HCT116 (cell line): ENCODE results near the gene AFDN. TPM values are rescaled to one million over a fixed set of nuclear protein-coding genes. Genes with fewer than 3 reads are reported as not detected.

Experiments used
- ATAC-seq: fragments of 200-7000 bp; cut with Tn5 transposase; 2 replicates; pipeline ENCODE4 v1.9.1; 2020; ENCODE audit warnings: mild to moderate bottlenecking, moderate library complexity
- BruUV-seq: library from RNA; stranded (reverse); fragments of 400-500 nt; replicated peaks from 2 replicates; lab custom pipeline; 2021; lab: Mats Ljungman, UMichigan
- CTCF ChIA-PET: fragments of 300-600 bp; sonication (Branson Sonifier 250); formaldehyde crosslinking; loops from one replicate; lab custom pipeline; 2021; ENCODE audit warnings: antibody characterized with exemption; lab: Charles Lee
- POLR2A ChIA-PET: fragments of 300-600, 350-600 bp; sonication (Branson Sonifier 250); formaldehyde crosslinking; loops from one replicate; lab custom pipeline; 2021; ENCODE audit warnings: antibody characterized with exemption; lab: Charles Lee
- RAD21 ChIA-PET, 2 experiments: fragments of 300-600 bp; sonication (Branson Sonifier 250); formaldehyde crosslinking; loops; one replicate each; lab custom pipeline; 2023; ENCODE audit warnings: low total read pairs in 2 of 2; ENCODE audit not compliant: uncharacterized antibody in 2 of 2, unreplicated experiment in 2 of 2, low non-redundant PET in 1 of 2; lab: Charles Lee
- DNase-seq: peaks from one replicate; pipeline ENCODE4 v3.0.0-alpha.2; 2010; ENCODE audit warnings: low read depth, low spot score
- H2AFZ ChIP-seq: fragments of 200-600 bp; shearing (Covaris generic), sonication (generic); 2 replicates; pipeline ENCODE4 v1.6.1; 2017; ENCODE audit warnings: low read depth, mixed run types, mixed read lengths, antibody characterized with exemption, low read length; ENCODE audit not compliant: poor library complexity, severe bottlenecking
- H3K27ac ChIP-seq: 2 replicates; pipeline ENCODE4 v1.5.1; 2012; ENCODE audit warnings: low read depth, low read length
- H3K27me3 ChIP-seq: fragments of 200-600 bp; sonication (generic); 2 replicates; pipeline ENCODE4 v1.6.1; 2016; ENCODE audit warnings: mixed run types, low read length, mixed read lengths; ENCODE audit not compliant: insufficient read depth
- H3K36me3 ChIP-seq, 2 experiments: fragments of 200-500 bp in 1 of 2; fragments of 200-600 bp in 1 of 2; sonication (Bioruptor generic) in 1 of 2; sonication (generic) in 1 of 2; 2 replicates each; pipeline versions ENCODE4 v1.5.1 to v1.6.1; 2014 to 2016; ENCODE audit warnings: low read length in 2 of 2, inconsistent platforms in 1 of 2, mixed read lengths in 1 of 2, mixed run types in 1 of 2; ENCODE audit not compliant: insufficient read depth in 2 of 2, control insufficient read depth in 1 of 2
- H3K4me1 ChIP-seq, 2 experiments: fragments of 200-600 bp in 1 of 2; sonication (generic) in 1 of 2; 2 replicates each; pipeline versions ENCODE4 v1.5.1 to v1.6.1; 2012 to 2017; ENCODE audit warnings: low read length in 2 of 2, inconsistent platforms in 1 of 2, mild to moderate bottlenecking in 1 of 2, mixed read lengths in 1 of 2, mixed run types in 1 of 2, moderate library complexity in 1 of 2; ENCODE audit not compliant: insufficient read depth in 2 of 2, control insufficient read depth in 1 of 2
- H3K4me2 ChIP-seq: fragments of 200-600 bp; sonication (generic); 2 replicates; pipeline ENCODE4 v1.6.1; 2017; ENCODE audit warnings: mixed run types, low read length, mixed read lengths
- H3K4me3 ChIP-seq, 2 experiments: fragments of 200-600 bp in 1 of 2; sonication (generic) in 1 of 2; replicated peaks in 1 of 2; 2 replicates each; pipeline ENCODE4 v1.5.1; 2011 to 2016; ENCODE audit warnings: low read length in 2 of 2, control low read depth in 1 of 2, low read depth in 1 of 2, mild to moderate bottlenecking in 1 of 2, mixed read lengths in 1 of 2, mixed run types in 1 of 2
- H3K79me2 ChIP-seq: fragments of 200-600 bp; sonication (generic); 2 replicates; pipeline ENCODE4 v1.6.1; 2017; ENCODE audit warnings: mild to moderate bottlenecking, mixed run types, low read length, moderate library complexity, mixed read lengths; ENCODE audit not compliant: insufficient read depth
- H3K9ac ChIP-seq: fragments of 200-600 bp; sonication (generic); 2 replicates; pipeline ENCODE4 v1.6.1; 2016; ENCODE audit warnings: low read length, mixed read lengths
- H3K9me2 ChIP-seq: fragments of 200-600 bp; sonication (generic), shearing (Covaris generic); 2 replicates; pipeline ENCODE4 v1.6.1; 2017; ENCODE audit warnings: mixed run types, mild to moderate bottlenecking, moderate library complexity; ENCODE audit not compliant: insufficient read depth
- H3K9me3 ChIP-seq, 2 experiments: fragments of 200-500 bp in 1 of 2; fragments of 200-600 bp in 1 of 2; sonication (Bioruptor generic) in 1 of 2; sonication (generic) in 1 of 2; 2 replicates each; pipeline ENCODE4 v1.6.1; 2014 to 2017; ENCODE audit warnings: low read length in 2 of 2, mixed read lengths in 2 of 2, inconsistent platforms in 1 of 2, low read depth in 1 of 2, mild to moderate bottlenecking in 1 of 2, mixed run types in 1 of 2, moderate library complexity in 1 of 2; ENCODE audit not compliant: control insufficient read depth in 1 of 2, insufficient read depth in 1 of 2
- H4K20me1 ChIP-seq: fragments of 200-600 bp; sonication (generic), shearing (Covaris generic); 2 replicates; pipeline ENCODE4 v1.6.1; 2017; ENCODE audit warnings: mixed run types, mild to moderate bottlenecking, moderate library complexity; ENCODE audit not compliant: insufficient read depth
- ATF3 ChIP-seq: IDR thresholded peaks from 2 replicates; pipeline ENCODE4 v1.6.1; 2012
- CEBPB ChIP-seq: IDR thresholded peaks from 2 replicates; pipeline ENCODE4 v1.6.1; 2012; ENCODE audit warnings: low read depth
- CTCF ChIP-seq, 3 experiments: fragments of 200-600 bp in 1 of 3; sonication (generic) in 1 of 3; IDR thresholded peaks in 2 of 3; conservative IDR thresholded peaks in 1 of 3; 2 replicates each; pipeline ENCODE4 v1.5.1; 2012 to 2017; ENCODE audit warnings: low read depth in 2 of 3, low read length in 2 of 3, antibody characterized with exemption in 1 of 3, borderline replicate concordance in 1 of 3, control low read depth in 1 of 3, mild to moderate bottlenecking in 1 of 3, mixed read lengths in 1 of 3, mixed run types in 1 of 3, moderate library complexity in 1 of 3; ENCODE audit not compliant: insufficient read depth in 1 of 3
- EGR1 ChIP-seq: IDR thresholded peaks from 2 replicates; pipeline ENCODE4 v1.6.1; 2012; ENCODE audit warnings: low read depth
- ELF1 ChIP-seq: IDR thresholded peaks from 2 replicates; pipeline ENCODE4 v1.6.1; 2012; ENCODE audit warnings: low read depth, borderline replicate concordance
- EZH2 ChIP-seq: fragments of 200-600 bp; sonication (generic); IDR thresholded peaks from 2 replicates; pipeline ENCODE4 v1.6.1; 2017; ENCODE audit warnings: antibody characterized with exemption, mixed run types
- EZH2phosphoT487 ChIP-seq: fragments of 200-600 bp; IDR thresholded peaks from 2 replicates; pipeline ENCODE4 v1.6.1; 2018; ENCODE audit warnings: antibody characterized with exemption, borderline replicate concordance
- JUND ChIP-seq: IDR thresholded peaks from 2 replicates; pipeline ENCODE4 v1.6.1; 2012
- POLR2AphosphoS5 ChIP-seq: IDR thresholded peaks from 2 replicates; pipeline ENCODE4 v1.6.1; 2011; ENCODE audit warnings: mild to moderate bottlenecking, low read depth, low read length, moderate library complexity
- RAD21 ChIP-seq: IDR thresholded peaks from 2 replicates; pipeline ENCODE4 v1.6.1; 2012; ENCODE audit warnings: low read depth, mild to moderate bottlenecking
- SIN3A ChIP-seq: IDR thresholded peaks from 2 replicates; pipeline ENCODE4 v1.6.1; 2012; ENCODE audit warnings: low read depth
- SP1 ChIP-seq: IDR thresholded peaks from 2 replicates; pipeline ENCODE4 v1.6.1; 2012; ENCODE audit warnings: low read depth
- SRF ChIP-seq: IDR thresholded peaks from 2 replicates; pipeline ENCODE4 v1.6.1; 2012; ENCODE audit warnings: low read depth
- TCF7L2 ChIP-seq: IDR thresholded peaks from 2 replicates; pipeline ENCODE4 v1.7.0; 2011; ENCODE audit warnings: borderline replicate concordance, inconsistent platforms; ENCODE audit not compliant: insufficient read depth, insufficient read length; ENCODE audit errors: extremely low read depth
- YY1 ChIP-seq: IDR thresholded peaks from 2 replicates; pipeline ENCODE4 v1.6.1; 2011; ENCODE audit warnings: low read length, low read depth, moderate library complexity, mild to moderate bottlenecking; ENCODE audit not compliant: insufficient replicate concordance; ENCODE audit errors: extremely low read depth
- ZBTB33 ChIP-seq: IDR thresholded peaks from 2 replicates; pipeline ENCODE4 v1.6.1; 2011; ENCODE audit warnings: mild to moderate bottlenecking, low read length, moderate library complexity; ENCODE audit not compliant: insufficient replicate concordance; ENCODE audit errors: extremely low read depth
- ZFX ChIP-seq: fragments of 450-650 bp; IDR thresholded peaks from 2 replicates; pipeline ENCODE4 v1.6.1; 2017
- ZNF274 ChIP-seq: fragments of 200-500 bp; sonication (Bioruptor generic); IDR thresholded peaks from 2 replicates; pipeline ENCODE4 v1.6.1; 2014; ENCODE audit warnings: mild to moderate bottlenecking, low read depth, low read length, inconsistent platforms
- intact Hi-C: fragments of 100-400 bp; cut with micrococcal nuclease; formaldehyde crosslinking; loops from 2 replicates; pipeline ENCODE4 v1.10.0; 2022
- total RNA-seq: library from RNA; stranded (reverse); gene quantifications from one replicate; pipeline ENCODE4 v1.2.1, GENCODE V29; 2021; ENCODE audit not compliant: unreplicated experiment
- TF ChIP-seq, protein P1 (sequence below): IDR thresholded peaks from 2 replicates; pipeline ENCODE4 v1.6.1; 2012; ENCODE audit warnings: low read depth

Gene AFDN
- total RNA-seq, 1 experiment from 2014 or later: 59.4 TPM

DNA sequence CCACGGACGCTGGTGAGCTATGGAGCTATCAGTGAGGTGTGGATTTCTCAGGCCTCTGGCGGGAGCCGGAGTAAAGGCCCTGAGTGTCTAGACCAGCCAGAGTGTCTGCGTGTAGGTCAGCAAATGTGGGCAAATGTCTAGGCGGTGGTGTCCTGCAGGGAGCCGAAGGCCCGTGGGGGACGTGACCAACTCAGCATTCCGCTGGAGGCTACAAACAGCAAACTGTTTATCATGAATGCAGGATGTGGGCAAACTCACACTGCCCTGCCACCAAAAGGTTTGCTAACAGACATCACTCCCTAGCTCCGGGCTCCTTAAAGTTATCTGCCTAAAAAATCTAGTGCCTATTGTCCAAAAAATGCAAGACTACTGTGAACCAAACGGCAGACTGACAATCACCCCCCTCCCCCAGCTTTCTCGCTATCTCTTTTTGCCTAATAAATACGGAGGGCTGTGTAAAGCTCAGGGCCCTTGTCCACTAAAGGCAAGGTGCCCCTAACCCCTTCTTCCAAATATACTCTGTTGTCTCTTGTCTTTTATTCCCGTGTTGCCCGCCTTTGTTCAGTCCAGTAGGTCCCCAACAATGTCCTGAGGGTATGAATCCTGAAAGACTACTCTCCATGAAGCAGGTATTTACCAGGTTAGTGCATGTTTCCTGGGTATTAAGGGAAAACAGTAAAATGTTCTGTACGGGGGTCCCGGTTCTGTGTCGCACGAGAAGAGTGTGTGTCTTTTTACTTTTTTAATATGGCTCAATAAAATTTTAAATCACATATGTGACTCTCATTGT, 29.0 kb upstream of the AFDN start:
- no peaks in the 10 kb centered on the region for H3K9me3 ChIP-seq
- no peaks in the 10 kb centered on the region for H3K36me3 ChIP-seq
- no peaks in the 10 kb centered on the region for H3K4me1 ChIP-seq
- H3K9ac ChIP-seq: no peak overlapping the region
- BruUV-seq: no TSS peak
- H4K20me1 ChIP-seq: no peaks in the 10 kb centered on the region
- ATAC-seq: no peak
- DNase-seq: no peak
- intact Hi-C loops: no loop called here
- no peak overlapping the region for H3K4me3 ChIP-seq
- no peak overlapping the region for H2AFZ ChIP-seq
- no peaks in the 10 kb centered on the region for H3K9me2 ChIP-seq
- RAD21 ChIA-PET: no interaction called here
- H3K4me2 ChIP-seq: no peak overlapping the region
- POLR2A ChIA-PET: no interaction called here
- CTCF ChIA-PET: no interaction called here
- no peaks in the 10 kb centered on the region for H3K79me2 ChIP-seq
- TF ChIP-seq SIN3A (no peak), EZH2 (no peak), CTCF (IDR thresholded peaks at IDR 0.05 in 2 of 3, conservative IDR thresholded peaks at IDR 0.05 in 1 of 3; ENCODE audit: borderline replicate concordance in 1 of 3, insufficient read depth in 1 of 3, low read depth in 2 of 3, low read length in 2 of 3) (no peak), EZH2phosphoT487 (no peak), SP1 (no peak), POLR2AphosphoS5 (no peak), YY1 (no peak), ATF3 (no peak), JUND (no peak), TCF7L2 (no peak), CEBPB (no peak), ELF1 (no peak), EGR1 (no peak), ZBTB33 (no peak), SRF (no peak), RAD21 (no peak), ZNF274 (no peak), ZFX (no peak)
- TF ChIP-seq, protein P1, sequence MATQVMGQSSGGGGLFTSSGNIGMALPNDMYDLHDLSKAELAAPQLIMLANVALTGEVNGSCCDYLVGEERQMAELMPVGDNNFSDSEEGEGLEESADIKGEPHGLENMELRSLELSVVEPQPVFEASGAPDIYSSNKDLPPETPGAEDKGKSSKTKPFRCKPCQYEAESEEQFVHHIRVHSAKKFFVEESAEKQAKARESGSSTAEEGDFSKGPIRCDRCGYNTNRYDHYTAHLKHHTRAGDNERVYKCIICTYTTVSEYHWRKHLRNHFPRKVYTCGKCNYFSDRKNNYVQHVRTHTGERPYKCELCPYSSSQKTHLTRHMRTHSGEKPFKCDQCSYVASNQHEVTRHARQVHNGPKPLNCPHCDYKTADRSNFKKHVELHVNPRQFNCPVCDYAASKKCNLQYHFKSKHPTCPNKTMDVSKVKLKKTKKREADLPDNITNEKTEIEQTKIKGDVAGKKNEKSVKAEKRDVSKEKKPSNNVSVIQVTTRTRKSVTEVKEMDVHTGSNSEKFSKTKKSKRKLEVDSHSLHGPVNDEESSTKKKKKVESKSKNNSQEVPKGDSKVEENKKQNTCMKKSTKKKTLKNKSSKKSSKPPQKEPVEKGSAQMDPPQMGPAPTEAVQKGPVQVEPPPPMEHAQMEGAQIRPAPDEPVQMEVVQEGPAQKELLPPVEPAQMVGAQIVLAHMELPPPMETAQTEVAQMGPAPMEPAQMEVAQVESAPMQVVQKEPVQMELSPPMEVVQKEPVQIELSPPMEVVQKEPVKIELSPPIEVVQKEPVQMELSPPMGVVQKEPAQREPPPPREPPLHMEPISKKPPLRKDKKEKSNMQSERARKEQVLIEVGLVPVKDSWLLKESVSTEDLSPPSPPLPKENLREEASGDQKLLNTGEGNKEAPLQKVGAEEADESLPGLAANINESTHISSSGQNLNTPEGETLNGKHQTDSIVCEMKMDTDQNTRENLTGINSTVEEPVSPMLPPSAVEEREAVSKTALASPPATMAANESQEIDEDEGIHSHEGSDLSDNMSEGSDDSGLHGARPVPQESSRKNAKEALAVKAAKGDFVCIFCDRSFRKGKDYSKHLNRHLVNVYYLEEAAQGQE: no peak
- H3K27ac ChIP-seq: no peak overlapping the region
- H3K27me3 ChIP-seq: 0 out of 2 replicates have a peak, but pooled peaks cover 4% of the 10 kb centered on the region
